GM21825 (cell line): ENCODE measurements around the gene HNRNPR.

Source experiments
- ATAC-seq: cut with Tn5 transposase; IDR thresholded peaks from one replicate; pipeline ENCODE4 v1.9.1; 2021; ENCODE audit warnings: mild to moderate bottlenecking, moderate library complexity; ENCODE audit not compliant: unreplicated experiment

HNRNPR gene

GRCh38 chr1:23369335-23370013 lies 25.4 kb upstream of the HNRNPR start, which contains the start of gene ZNF436:
Gene ZNF436 (minus strand): TSS chr1:23369836. CDS start chr1:23368005, 1,831 bp downstream.
- ATAC-seq, result no peak

GRCh38 chr1:23368562-23369334 lies 24.7 kb upstream of the HNRNPR start:
- peak; percentile 66 for ATAC-seq

- ATAC-seq, result peak; percentile 85
These were observed 23.9 kb upstream of the HNRNPR start for GRCh38 chr1:23367791-23368561.

- no peak for ATAC-seq
These were observed 23.3 kb upstream of the HNRNPR start for GRCh38 chr1:23367451-23367790.

GRCh38 chr1:23366598-23366997 lies 22.5 kb upstream of the HNRNPR start:
- ATAC-seq, result no peak

- no peak for ATAC-seq
These were observed 22.1 kb upstream of the HNRNPR start for GRCh38 chr1:23366146-23366545.

- ATAC-seq, result no peak
These were observed 18.2 kb upstream of the HNRNPR start for GRCh38 chr1:23362218-23362713.

- ATAC-seq, result no peak
These were observed 14.3 kb upstream of the HNRNPR start for GRCh38 chr1:23358310-23358875.

GRCh38 chr1:23357138-23357908 lies 13.2 kb upstream of the HNRNPR start:
- no peak for ATAC-seq

- no peak for ATAC-seq
These were observed 12.5 kb upstream of the HNRNPR start for GRCh38 chr1:23356471-23357137.

GRCh38 chr1:23354245-23354644 lies 10.2 kb upstream of the HNRNPR start:
- ATAC-seq, result no peak

- no peak for ATAC-seq
These were observed 8.1 kb upstream of the HNRNPR start for GRCh38 chr1:23352096-23352695.

- ATAC-seq, result no peak
These were observed 1.8 kb upstream of the HNRNPR start for GRCh38 chr1:23345920-23346319.

- ATAC-seq, result no peak
These were observed 946 bp upstream of the HNRNPR start for GRCh38 chr1:23344987-23345472.

- peak; percentile 23 for ATAC-seq
These were observed 618 bp downstream of the HNRNPR start for GRCh38 chr1:23343221-23344110.

- no peak for ATAC-seq
These were observed 2.0 kb downstream of the HNRNPR start for GRCh38 chr1:23341931-23342692.

- ATAC-seq, result no peak
These were observed 4.5 kb downstream of the HNRNPR start for GRCh38 chr1:23339632-23340031.

- no peak for ATAC-seq
These were observed 6.2 kb downstream of the HNRNPR start for GRCh38 chr1:23337869-23338268.
